ENCODE results near the gene POLR3H. TPM values are rescaled to one million over a fixed set of nuclear protein-coding genes. Genes with fewer than 3 reads are reported as not detected.
A peak's percentile ranks its signal among the peaks of the same experiment; 100 is the strongest.
"Not testable (repeated sequence)": the region's sequence is repeated elsewhere in the genome, so short reads cannot be mapped to it uniquely, and the experiment has no call there.

The POLR3H gene, protein sequence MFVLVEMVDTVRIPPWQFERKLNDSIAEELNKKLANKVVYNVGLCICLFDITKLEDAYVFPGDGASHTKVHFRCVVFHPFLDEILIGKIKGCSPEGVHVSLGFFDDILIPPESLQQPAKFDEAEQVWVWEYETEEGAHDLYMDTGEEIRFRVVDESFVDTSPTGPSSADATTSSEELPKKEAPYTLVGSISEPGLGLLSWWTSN
- total RNA-seq = 10 to 100 TPM; 69.9 to 78.7 TPM
- 22.6 TPM for polyA plus RNA-seq

DNA sequence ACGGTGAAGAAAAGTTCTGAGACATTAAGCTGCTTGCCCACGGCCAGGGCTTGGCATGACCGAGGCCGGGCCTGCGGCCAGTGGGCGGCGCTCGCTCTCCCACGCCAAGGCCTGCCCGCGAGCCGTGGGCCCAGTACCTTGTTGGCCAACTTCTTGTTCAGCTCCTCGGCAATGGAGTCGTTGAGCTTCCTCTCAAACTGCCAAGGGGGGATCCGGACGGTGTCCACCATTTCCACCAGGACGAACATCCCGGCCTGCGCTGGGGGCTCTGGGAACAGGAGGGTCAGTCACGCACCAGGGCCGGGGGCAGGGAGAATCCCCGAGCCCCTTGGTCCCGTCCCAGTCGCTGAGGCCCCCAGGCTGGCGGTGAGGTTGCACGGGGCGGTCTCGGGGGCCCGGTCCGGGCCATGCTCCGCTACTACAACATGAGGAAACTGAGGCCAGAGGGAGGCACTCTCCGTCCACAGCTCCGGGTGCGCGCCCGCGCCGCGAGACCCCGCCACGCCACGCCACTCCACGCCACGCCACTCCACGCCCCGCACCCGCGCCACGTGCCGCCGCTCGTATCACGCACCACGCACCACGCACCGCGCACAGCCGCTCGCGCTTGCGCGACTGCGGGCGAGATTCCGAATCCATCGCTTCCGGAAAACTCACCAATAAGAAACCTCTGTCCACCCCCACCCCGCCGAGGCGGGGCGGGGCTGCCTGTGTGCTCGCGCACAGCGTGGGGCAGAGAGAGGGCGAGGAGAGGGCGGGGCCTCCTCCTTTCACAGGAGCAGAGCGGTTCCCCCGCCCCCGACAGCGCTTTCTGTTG lies at the start of gene POLR3H:
Gene POLR3H (minus strand): TSS at position 617 of the 817 bp plus-strand sequence. CDS start 369 bp downstream, at position 248.
- Histone ChIP-seq H3K4me1 (ENCODE audit: insufficient read depth, low read length) (peaks cover 21% of the 10 kb centered on the region), H3K27me3 (ENCODE audit: insufficient read depth, low read length, poor library complexity, severe bottlenecking) (no peaks in the 10 kb centered on the region), H3K4me3 (ENCODE audit: low read length) (peak within 1 kb of the TSS; percentile 88), H3K9me3 (ENCODE audit: low read length) (no peaks in the 10 kb centered on the region), H3K36me3 (ENCODE audit: insufficient read depth, low read length) (no peaks in the 10 kb centered on the region), H3K27ac (ENCODE audit: low read depth, low read length) (peak within 1 kb of the TSS; percentile 75)
- peak; percentile 95 to 98 (median 95) for DNase-seq
- Mint-ChIP-seq H3K4me3 (peak within 1 kb of the TSS; percentile 89 to 98 (median 96)), H3K27me3 (peaks cover 0 to 5% of the 10 kb centered on the region in 2 donors), H3K27ac (peak within 1 kb of the TSS; percentile 89 to 99 (median 96)), H3K36me3 (peaks cover 0 to 23% (median 2%) of the 10 kb centered on the region in 3 donors), H3K9me3 (no peaks in the 10 kb centered on the region), H3K4me1 (peaks cover 38 to 53% (median 51%) of the 10 kb centered on the region in 3 donors)
- CTCF ChIA-PET = interaction anchor here (0.7 to 1.1 kb wide), 4 partner anchors 11 to 74 kb away, joined by 3 to 4 read pairs (median 4); no protein-coding TSS in a partner anchor
- POLR2A ChIA-PET = interaction anchor here (0.8 to 1.3 kb wide), 5 partner anchors 46 to 162 kb away, joined by 3 to 5 read pairs (median 4); partner anchors contain the start of genes PHF5A, PMM1, TEF and XRCC6

DNA sequence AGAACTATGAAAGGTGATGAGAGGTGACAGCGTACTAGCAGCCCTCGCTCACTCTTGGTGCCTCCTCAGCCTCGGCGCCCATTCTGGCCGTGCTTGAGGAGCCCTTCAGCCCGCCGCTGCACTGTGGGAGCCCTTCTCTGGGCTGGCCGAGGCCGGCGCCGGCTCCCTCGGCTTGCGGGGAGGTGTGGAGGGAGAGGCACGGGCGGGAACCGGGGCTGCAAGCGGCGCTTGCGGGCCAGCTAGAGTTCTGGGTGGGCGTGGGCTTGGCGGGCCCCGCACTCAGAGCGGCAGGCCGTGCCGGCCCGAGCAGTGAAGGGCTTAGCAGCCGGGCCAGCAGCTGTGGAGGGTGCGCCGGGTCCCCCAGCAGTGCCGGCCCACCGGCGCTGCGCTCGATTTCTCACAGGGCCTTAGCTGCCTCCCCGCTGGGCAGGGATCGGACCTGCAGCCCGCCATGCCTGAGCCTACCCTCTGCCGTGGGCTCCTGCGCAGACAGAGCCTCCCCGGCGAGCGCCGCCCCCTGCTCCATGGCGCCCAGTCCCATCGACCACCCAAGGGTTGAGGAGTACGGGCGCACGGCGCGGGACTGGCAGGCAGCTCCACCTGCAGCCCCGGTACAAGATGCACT lies 49.2 kb upstream of the POLR3H start:
- H3K4me3 Mint-ChIP-seq; H3K27me3 ChIP-seq (ENCODE audit: insufficient read depth, low read length, poor library complexity, severe bottlenecking); POLR2A ChIA-PET; H3K27ac ChIP-seq (ENCODE audit: low read depth, low read length); H3K4me3 ChIP-seq (ENCODE audit: low read length); H3K27ac Mint-ChIP-seq; H3K36me3 ChIP-seq (ENCODE audit: insufficient read depth, low read length); H3K4me1 ChIP-seq (ENCODE audit: insufficient read depth, low read length); H3K9me3 Mint-ChIP-seq; H3K9me3 ChIP-seq (ENCODE audit: low read length); DNase-seq; H3K27me3 Mint-ChIP-seq; H3K36me3 Mint-ChIP-seq; CTCF ChIA-PET: not testable (repeated sequence)
- peaks cover 13 to 17% (median 16%) of the 10 kb centered on the region in 3 donors for H3K4me1 Mint-ChIP-seq

DNA sequence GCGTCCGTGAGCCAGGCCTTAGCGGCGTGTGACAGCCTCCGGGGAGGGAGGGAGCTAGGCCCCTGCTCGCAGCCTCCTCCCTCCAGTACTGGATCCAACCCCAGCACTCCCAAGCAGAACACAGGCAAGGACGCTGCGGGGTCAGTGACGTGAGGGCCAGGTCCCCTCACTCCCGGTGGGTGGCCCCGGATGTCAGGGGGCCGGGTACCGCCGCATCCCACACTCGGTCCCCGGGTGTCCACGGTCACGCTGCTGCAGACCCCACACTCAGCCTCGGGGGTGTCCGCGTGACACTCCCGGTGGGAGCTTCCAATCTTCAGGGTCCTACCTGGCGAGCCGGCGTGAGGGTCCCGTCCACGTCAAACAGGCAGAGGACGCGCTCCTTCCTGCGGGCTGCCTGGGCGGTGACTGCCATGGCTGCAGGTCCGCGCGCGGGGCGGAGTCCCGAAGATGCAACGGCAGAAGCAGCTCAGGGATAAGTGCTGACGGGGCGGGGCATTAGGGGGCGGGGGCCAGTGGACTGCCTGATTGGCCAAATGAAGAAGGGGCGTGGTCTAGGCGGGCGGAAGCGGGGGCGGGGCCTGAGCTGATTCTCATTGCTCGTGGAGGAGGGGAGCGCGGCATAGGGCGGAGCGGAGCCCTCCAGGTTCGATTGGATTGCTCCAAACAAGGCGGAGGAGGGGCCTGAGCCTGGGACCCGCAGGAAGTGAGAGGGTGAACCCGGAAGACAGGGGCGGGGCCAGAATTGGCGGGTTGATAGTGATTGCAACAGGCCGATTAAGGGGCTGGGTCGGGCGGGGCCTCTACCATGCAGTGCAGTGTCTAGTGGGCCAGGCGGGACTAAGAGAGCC lies 45.3 kb upstream of the POLR3H start, which contains the start of gene PMM1:
Gene PMM1 (minus strand): TSS at position 450 of the 851 bp plus-strand sequence. CDS start 35 bp downstream, at position 415.
- peaks cover 4% of the 10 kb centered on the region for H3K36me3 ChIP-seq (ENCODE audit: insufficient read depth, low read length)
- no peaks in the 10 kb centered on the region for H3K9me3 Mint-ChIP-seq
- H3K27me3 ChIP-seq (ENCODE audit: insufficient read depth, low read length, poor library complexity, severe bottlenecking) = no peaks in the 10 kb centered on the region
- H3K27ac Mint-ChIP-seq = peak within 1 kb of the TSS; percentile 11 to 93 (median 87)
- peaks cover 13 to 30% (median 23%) of the 10 kb centered on the region in 3 donors for H3K4me1 Mint-ChIP-seq
- H3K4me3 Mint-ChIP-seq = peak within 1 kb of the TSS; percentile 78 to 97 (median 93)
- H3K36me3 Mint-ChIP-seq = peaks cover 0 to 15% (median 0%) of the 10 kb centered on the region in 3 donors
- peak within 1 kb of the TSS; percentile 90 for H3K4me3 ChIP-seq (ENCODE audit: low read length)
- DNase-seq = peak; percentile 100
- peaks cover 9% of the 10 kb centered on the region for H3K4me1 ChIP-seq (ENCODE audit: insufficient read depth, low read length)
- H3K9me3 ChIP-seq (ENCODE audit: low read length) = no peaks in the 10 kb centered on the region
- peak within 1 kb of the TSS; percentile 72 for H3K27ac ChIP-seq (ENCODE audit: low read depth, low read length)
- ChIA-PET POLR2A (interaction anchor here (0.5 to 2.7 kb wide), 12 partner anchors 9 to 303 kb away, joined by 3 to 48 read pairs (median 5); partner anchors contain the start of genes ACO2, DESI1, PHF5A and POLR3H), CTCF (interaction anchor here (0.9 to 1.7 kb wide), 9 partner anchors 9 to 121 kb away, joined by 3 to 7 read pairs (median 3); partner anchors contain the start of genes ACO2, DESI1, PHF5A and XRCC6)
- H3K27me3 Mint-ChIP-seq = no peaks in the 10 kb centered on the region

DNA sequence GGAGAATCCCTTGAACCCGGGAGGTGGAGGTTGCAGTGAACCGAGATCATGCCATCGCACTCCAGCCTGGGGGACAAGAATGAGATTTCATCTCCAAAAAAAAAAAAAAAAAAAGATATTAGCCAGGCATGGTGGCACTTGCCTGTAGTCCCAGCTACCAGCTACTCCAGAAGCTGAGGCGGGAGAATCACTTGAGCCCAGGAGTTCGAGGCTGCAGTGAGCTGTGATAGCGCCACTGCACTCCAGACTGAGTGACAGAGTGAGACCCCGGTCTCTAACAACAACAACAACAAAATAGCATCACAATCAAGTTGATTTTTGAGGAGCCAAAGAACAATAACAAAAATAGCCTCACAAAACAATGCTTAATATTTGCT lies 43.1 kb upstream of the POLR3H start:
- Histone ChIP-seq H3K9me3 (ENCODE audit: low read length) (no peaks in the 10 kb centered on the region), H3K27ac (ENCODE audit: low read depth, low read length) (no peak overlapping the region), H3K27me3 (ENCODE audit: insufficient read depth, low read length, poor library complexity, severe bottlenecking) (no peaks in the 10 kb centered on the region), H3K4me1 (ENCODE audit: insufficient read depth, low read length) (peaks cover 9% of the 10 kb centered on the region), H3K4me3 (ENCODE audit: low read length) (no peak overlapping the region), H3K36me3 (ENCODE audit: insufficient read depth, low read length) (peaks cover 15% of the 10 kb centered on the region)
- ChIA-PET CTCF (no interaction called here), POLR2A (no interaction called here)
- peak overlapping the region in 2 of 8 donors; percentile 60 to 75 for H3K27ac Mint-ChIP-seq
- DNase-seq = no peak
- H3K9me3 Mint-ChIP-seq = no peaks in the 10 kb centered on the region
- peak overlapping the region in 3 of 7 donors; percentile 29 to 78 (median 38) for H3K4me3 Mint-ChIP-seq
- H3K4me1 Mint-ChIP-seq = peaks cover 15 to 30% (median 23%) of the 10 kb centered on the region in 3 donors
- H3K36me3 Mint-ChIP-seq = peaks cover 0 to 37% (median 0%) of the 10 kb centered on the region in 3 donors
- no peaks in the 10 kb centered on the region for H3K27me3 Mint-ChIP-seq

DNA sequence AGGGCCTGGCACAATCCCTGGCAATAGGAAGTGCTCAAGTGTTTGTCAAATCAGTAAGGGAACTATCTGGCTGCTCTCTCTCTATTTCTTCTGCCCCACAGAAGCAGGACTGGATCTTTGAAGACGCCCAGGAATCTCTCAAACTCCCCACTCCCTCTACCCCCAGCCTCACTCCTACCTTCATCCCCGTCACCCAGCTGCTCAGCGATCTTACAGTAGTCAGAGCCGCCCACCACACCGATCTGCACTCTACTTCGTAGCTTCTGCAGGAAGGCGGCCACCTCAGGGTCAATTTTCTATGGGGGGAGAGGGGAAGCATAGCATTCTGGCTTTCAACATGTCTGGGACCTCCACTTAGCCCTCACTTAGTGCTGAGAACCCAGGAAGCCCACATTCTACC lies 41.6 kb upstream of the POLR3H start:
- CTCF ChIA-PET = interaction anchor here (0.6 kb wide), 1 partner anchor 35 kb away, joined by 3 read pairs; no protein-coding TSS in a partner anchor
- Histone ChIP-seq H3K4me3 (ENCODE audit: low read length) (no peak overlapping the region), H3K27ac (ENCODE audit: low read depth, low read length) (no peak overlapping the region), H3K27me3 (ENCODE audit: insufficient read depth, low read length, poor library complexity, severe bottlenecking) (no peaks in the 10 kb centered on the region), H3K36me3 (ENCODE audit: insufficient read depth, low read length) (peaks cover 18% of the 10 kb centered on the region), H3K4me1 (ENCODE audit: insufficient read depth, low read length) (peaks cover 9% of the 10 kb centered on the region), H3K9me3 (ENCODE audit: low read length) (no peaks in the 10 kb centered on the region)
- Mint-ChIP-seq H3K27ac (peak overlapping the region in 3 of 8 donors; percentile 33 to 61 (median 54)), H3K4me3 (no peak overlapping the region), H3K36me3 (peaks cover 0 to 45% (median 0%) of the 10 kb centered on the region in 3 donors), H3K9me3 (no peaks in the 10 kb centered on the region), H3K27me3 (no peaks in the 10 kb centered on the region), H3K4me1 (peaks cover 13 to 30% (median 23%) of the 10 kb centered on the region in 3 donors)
- POLR2A ChIA-PET = no interaction called here
- no peak for DNase-seq

DNA sequence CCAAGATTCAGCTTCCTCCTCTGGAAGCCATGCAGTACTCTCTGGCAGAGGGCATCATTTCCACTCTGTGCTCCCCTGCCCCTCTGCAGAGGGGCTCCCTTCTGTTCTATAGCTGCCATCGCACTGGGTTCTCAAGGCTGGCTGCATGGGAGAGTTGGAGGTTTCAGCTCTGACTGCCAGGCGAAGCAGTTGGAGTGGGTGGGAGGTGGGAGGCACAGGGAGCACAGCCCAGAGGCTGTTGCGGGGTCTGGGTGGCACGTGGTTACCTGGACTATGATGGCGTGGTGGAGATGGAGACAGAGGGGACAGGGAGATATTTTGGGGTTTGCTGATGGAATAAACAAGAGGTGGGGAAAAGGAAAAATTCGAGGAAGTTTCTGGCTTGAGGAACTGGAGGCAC lies 40.6 kb upstream of the POLR3H start:
- H3K9me3 ChIP-seq (ENCODE audit: low read length) = no peaks in the 10 kb centered on the region
- H3K27me3 ChIP-seq (ENCODE audit: insufficient read depth, low read length, poor library complexity, severe bottlenecking) = no peaks in the 10 kb centered on the region
- H3K27ac ChIP-seq (ENCODE audit: low read depth, low read length) = no peak overlapping the region
- POLR2A ChIA-PET = no interaction called here
- no peaks in the 10 kb centered on the region for H3K27me3 Mint-ChIP-seq
- H3K9me3 Mint-ChIP-seq = no peaks in the 10 kb centered on the region
- no peak overlapping the region for H3K4me3 ChIP-seq (ENCODE audit: low read length)
- no peak overlapping the region for H3K4me3 Mint-ChIP-seq
- CTCF ChIA-PET = no interaction called here
- H3K27ac Mint-ChIP-seq = peak overlapping the region in 1 of 8 donors; percentile 76
- peaks cover 23% of the 10 kb centered on the region for H3K36me3 ChIP-seq (ENCODE audit: insufficient read depth, low read length)
- H3K4me1 ChIP-seq (ENCODE audit: insufficient read depth, low read length) = peaks cover 9% of the 10 kb centered on the region
- no peak for DNase-seq
- peaks cover 11 to 27% (median 19%) of the 10 kb centered on the region in 3 donors for H3K4me1 Mint-ChIP-seq
- peaks cover 0 to 53% (median 2%) of the 10 kb centered on the region in 3 donors for H3K36me3 Mint-ChIP-seq

DNA sequence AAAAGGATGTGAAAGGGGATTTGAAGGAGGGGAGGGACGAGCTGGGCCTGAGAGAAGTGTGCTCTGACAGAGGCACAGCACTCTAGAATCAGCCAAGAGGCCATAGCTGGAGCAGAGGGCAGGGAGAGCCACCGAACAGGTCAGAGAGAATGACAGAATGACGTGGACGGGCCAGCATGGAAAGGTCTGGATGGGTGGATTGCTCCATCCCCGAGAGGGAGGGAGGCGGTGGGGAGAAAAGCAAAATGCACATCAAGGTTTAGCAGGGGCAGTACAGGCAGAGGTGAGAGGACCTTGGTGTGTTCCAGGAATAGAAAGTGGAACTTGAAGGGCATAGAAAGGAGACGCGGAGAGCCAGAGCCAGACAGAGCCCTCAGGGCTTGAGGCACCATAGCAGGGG lies 38.4 kb upstream of the POLR3H start:
- H3K4me1 Mint-ChIP-seq = peaks cover 2 to 8% (median 2%) of the 10 kb centered on the region in 3 donors
- ChIA-PET POLR2A (no interaction called here), CTCF (no interaction called here)
- no peak overlapping the region for H3K4me3 ChIP-seq (ENCODE audit: low read length)
- no peaks in the 10 kb centered on the region for H3K9me3 Mint-ChIP-seq
- H3K27me3 Mint-ChIP-seq = no peaks in the 10 kb centered on the region
- H3K27ac Mint-ChIP-seq = peak overlapping the region in 1 of 8 donors; percentile 38
- H3K36me3 Mint-ChIP-seq = peaks cover 0 to 66% (median 3%) of the 10 kb centered on the region in 3 donors
- DNase-seq = no peak
- H3K4me3 Mint-ChIP-seq = no peak overlapping the region
- H3K27ac ChIP-seq (ENCODE audit: low read depth, low read length) = no peak overlapping the region
- no peaks in the 10 kb centered on the region for H3K9me3 ChIP-seq (ENCODE audit: low read length)
- no peaks in the 10 kb centered on the region for H3K4me1 ChIP-seq (ENCODE audit: insufficient read depth, low read length)
- H3K27me3 ChIP-seq (ENCODE audit: insufficient read depth, low read length, poor library complexity, severe bottlenecking) = no peaks in the 10 kb centered on the region
- peaks cover 23% of the 10 kb centered on the region for H3K36me3 ChIP-seq (ENCODE audit: insufficient read depth, low read length)
